ENCODE results near the gene ARHGEF5.
"Not testable (repeated sequence)": the region's sequence is repeated elsewhere in the genome, so short reads cannot be mapped to it uniquely, and the experiment has no call there.

The ARHGEF5 gene

DNA sequence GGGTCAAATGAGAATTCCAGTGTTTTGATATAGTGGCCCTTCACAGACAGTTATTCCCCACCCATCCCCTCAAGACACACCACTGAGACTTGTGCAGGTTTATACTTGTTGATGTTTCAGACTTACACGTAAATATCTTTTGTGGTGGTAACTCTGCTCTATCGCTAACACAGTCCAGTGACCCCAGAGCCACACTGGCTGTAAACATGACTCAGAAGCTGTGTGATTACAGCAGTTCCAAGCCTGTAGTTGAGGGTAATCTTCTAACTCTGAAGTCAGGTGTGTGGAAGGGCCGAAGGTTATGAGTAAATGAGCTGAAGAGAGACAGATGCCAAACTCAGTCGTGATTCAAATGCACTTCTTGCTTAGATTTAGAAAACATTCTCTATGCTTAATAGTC lies 28.9 kb downstream of the ARHGEF5 start:
- no peak for DNase-seq (ENCODE audit: low read depth in 2 of 2)

GRCh38 chr7:144384555-144385245 lies 29.5 kb downstream of the ARHGEF5 start:
- DNase-seq (ENCODE audit: low read depth in 2 of 2): peak; percentile 27 to 31

GRCh38 chr7:144386741-144387140 lies 31.5 kb downstream of the ARHGEF5 start:
- DNase-seq (ENCODE audit: low read depth in 2 of 2): no peak

- DNase-seq (ENCODE audit: low read depth in 2 of 2): no peak
Measured at GRCh38 chr7:144388950-144389349, 33.7 kb downstream of the ARHGEF5 start.

DNA sequence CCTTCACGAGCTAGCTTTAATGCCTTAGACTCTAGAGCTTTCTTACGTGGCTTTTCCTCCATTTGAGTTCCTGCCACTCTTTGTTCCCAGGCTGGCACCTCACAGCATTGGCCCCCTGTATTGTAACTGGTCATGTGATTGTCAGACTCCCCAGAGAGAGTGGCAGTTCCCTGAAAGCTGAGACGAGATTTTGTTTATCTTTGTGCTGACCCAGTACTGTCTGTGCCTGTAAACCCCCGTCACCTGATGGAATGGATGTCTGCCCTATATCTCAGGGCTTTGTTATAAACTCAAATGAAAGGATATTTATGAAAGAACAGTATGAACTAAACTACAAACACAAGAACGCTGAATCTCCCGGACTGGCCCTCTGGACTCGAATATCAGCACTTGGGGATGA lies 35.3 kb downstream of the ARHGEF5 start:
- no peak for DNase-seq (ENCODE audit: low read depth in 2 of 2)

- no peak for DNase-seq (ENCODE audit: low read depth in 2 of 2)
Measured at GRCh38 chr7:144391014-144391413, 35.8 kb downstream of the ARHGEF5 start.

- DNase-seq (ENCODE audit: low read depth in 2 of 2): no peak
Measured at GRCh38 chr7:144391823-144392255, 36.6 kb downstream of the ARHGEF5 start.

- DNase-seq (ENCODE audit: low read depth in 2 of 2): no peak
Measured at GRCh38 chr7:144397086-144397485, 41.9 kb downstream of the ARHGEF5 start.

DNA sequence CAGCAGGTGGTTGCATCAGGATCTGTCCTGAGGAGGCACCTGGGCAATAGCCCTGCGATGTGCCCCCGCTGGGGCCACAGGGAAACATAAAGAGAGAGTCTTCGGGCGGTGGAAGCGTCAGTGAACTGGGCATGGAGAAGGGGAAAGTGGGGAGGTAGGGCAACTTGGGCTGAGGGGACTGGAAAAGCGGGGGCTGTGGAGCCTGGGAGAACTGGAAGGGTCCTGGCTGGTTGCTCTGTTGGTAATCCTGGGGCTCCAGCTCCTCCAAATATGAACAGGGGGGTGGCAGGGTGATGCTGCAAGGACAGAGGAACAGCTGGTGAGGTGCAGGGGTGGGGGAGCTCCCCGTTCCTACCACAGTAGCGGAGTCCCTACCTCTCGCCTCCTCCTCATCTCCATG lies 43.1 kb downstream of the ARHGEF5 start:
- DNase-seq (ENCODE audit: low read depth in 2 of 2): no peak

DNA sequence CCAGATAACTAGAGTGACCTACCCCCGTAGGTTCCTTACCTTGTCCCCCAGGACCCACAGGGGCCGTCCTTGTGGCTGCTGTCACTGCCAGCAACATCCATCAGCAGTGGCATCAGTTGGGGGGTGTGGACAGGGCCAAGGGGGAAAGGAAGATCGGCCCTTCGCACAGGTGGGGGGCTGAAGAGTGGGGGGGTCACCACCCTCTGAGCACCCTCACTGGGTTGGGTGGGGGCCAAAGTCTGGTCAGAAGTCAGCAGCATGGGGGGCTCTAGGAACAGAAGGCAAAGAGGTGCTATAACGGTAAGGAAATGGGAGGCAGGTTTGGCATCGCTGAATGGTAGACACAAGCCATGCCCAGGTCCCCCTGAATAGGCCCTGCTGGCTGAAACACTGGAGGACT lies 43.7 kb downstream of the ARHGEF5 start:
- DNase-seq (ENCODE audit: low read depth in 2 of 2): no peak

DNA sequence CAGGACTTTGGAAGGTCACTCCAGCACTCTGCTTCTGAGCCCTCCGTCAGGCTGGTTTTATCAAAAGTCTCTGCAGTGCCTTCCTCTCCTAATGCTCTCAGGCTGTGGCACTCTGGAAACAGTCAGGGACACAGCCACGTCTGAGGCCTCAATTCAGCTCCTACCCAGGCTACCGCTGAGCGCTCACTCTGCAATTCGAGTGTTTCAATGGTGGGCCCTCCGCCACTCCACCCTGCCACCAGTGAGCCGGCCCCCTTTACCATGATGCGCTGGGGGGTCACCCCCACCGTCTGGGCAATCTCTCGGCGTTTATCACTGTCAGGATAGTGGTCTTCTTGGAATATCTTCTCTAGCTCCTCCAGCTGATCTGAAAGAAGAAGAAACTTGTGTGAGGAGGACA lies 44.7 kb downstream of the ARHGEF5 start:
- DNase-seq (ENCODE audit: low read depth in 2 of 2): no peak

DNA sequence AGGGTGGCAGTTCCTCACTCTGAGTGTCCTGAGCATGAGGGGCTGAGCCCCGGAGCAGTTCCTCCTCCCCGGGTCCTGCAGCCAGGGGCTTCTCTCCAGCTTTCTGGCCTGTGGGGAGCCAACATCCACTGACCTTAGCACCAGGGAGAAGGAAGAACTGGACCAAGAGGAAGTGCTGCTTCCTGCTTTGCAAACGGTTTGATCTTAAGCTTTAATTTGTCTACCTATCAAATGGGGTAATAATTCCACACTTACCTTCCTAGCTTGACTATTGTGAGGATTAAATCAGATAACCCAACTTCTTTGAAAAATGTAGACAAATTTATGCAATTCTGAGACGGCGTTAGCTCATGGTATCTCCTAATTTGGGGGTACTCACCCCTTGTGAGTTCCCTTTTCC lies 46.3 kb downstream of the ARHGEF5 start:
- no peak for DNase-seq (ENCODE audit: low read depth in 2 of 2)

GRCh38 chr7:144403102-144403501 lies 47.9 kb downstream of the ARHGEF5 start:
- no peak for DNase-seq (ENCODE audit: low read depth in 2 of 2)

- DNase-seq (ENCODE audit: low read depth in 2 of 2): no peak
Measured at GRCh38 chr7:144403649-144404061, 48.5 kb downstream of the ARHGEF5 start, which contains the start of gene NOBOX. Gene NOBOX, minus strand, starts transcription at chr7:144403693.

- no peak for DNase-seq (ENCODE audit: low read depth in 2 of 2)
Measured at GRCh38 chr7:144404946-144405345, 49.7 kb downstream of the ARHGEF5 start.

DNA sequence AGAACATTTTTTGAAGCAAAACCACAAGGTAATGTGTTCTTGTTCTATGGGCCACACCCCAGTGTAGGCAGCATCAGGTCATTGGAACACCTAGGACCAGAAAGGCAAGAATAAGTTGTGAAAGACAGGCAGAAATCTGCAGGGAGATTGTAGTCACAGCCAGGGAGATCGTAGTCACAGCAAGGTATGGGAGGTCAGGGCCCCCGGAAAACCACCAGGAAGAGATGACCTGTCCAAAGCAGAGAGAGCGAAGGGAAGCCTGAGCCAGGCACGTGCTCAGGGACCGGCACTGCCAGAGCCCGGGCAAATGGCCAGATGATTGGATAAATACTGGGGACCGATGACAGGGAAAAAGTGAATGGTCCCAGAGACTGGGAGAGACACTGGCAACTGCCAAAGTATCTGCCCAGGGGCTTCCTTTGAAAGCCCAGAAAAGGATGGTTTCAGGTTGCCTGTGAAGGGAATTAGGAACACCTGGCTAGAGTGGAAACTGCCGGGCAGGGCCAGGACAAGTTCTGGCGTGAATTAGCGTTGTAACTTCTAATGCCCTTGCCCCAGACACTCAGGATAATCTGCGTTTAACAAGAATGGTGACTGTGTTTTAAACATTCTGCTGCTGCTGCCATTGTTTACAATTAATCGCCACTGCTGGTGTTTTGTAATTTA lies 52.2 kb downstream of the ARHGEF5 start:
- no peak for DNase-seq (ENCODE audit: low read depth in 2 of 2)

DNA sequence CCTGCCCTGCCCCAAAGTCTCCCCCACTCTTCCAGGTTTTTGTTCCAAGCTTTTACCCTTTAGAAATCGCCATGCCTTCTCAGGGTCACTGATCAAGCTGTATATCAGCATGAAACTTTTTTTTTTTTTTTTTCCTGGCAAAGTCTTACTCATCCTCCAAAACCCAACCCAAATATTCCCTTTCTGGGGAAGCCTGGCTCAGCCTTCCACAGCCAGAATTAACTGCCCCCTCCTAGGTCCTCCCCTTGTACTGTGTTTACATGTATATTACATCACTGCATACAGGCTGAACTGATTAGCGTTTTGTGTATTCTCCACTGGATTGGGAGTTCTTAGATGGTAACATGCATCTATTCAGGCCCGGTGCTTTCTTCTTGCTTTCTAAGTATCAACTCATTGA lies 52.9 kb downstream of the ARHGEF5 start:
- DNase-seq (ENCODE audit: low read depth in 2 of 2): no peak

GRCh38 chr7:144410441-144410840 lies 55.2 kb downstream of the ARHGEF5 start:
- no peak for DNase-seq (ENCODE audit: low read depth in 2 of 2)

- no peak for DNase-seq (ENCODE audit: low read depth in 2 of 2)
Measured at GRCh38 chr7:144414815-144415214, 59.6 kb downstream of the ARHGEF5 start.

GRCh38 chr7:144415858-144416257 lies 60.7 kb downstream of the ARHGEF5 start:
- no peak for DNase-seq (ENCODE audit: low read depth in 2 of 2)

- no peak for DNase-seq (ENCODE audit: low read depth in 2 of 2)
Measured at GRCh38 chr7:144416341-144416740, 61.1 kb downstream of the ARHGEF5 start.

DNA sequence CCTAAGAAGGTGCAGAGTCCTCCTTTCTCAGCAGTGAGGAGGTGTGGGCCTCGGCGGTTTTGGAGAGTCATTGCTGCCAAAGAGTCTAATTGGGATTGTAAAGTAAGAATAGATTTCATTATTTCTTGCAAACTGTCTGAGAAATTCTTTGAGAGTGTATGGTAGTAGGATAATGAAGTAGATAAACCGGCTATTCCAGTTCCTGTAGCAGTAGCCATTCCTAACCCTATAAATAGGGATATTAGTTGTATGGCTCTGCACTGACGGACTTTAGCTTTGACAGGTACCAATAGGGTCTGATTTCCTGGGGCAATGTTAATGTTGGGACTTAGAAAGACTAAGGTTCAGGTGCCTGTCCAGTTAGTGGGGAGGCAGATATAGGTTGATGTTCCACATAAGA lies 63.7 kb downstream of the ARHGEF5 start:
- not testable (repeated sequence) for DNase-seq (ENCODE audit: low read depth in 2 of 2)

- not testable (repeated sequence) for DNase-seq (ENCODE audit: low read depth in 2 of 2)
Measured at GRCh38 chr7:144427539-144427938, 72.3 kb downstream of the ARHGEF5 start.

Data from stimulated activated CD4-positive, alpha-beta T cell treated with anti-CD3 and anti-CD28 coated beads, Interleukin-15, amount 100 ng/mL, for 48 hours (primary cell).